ENCODE measurements around the gene ADAMTSL4.

ADAMTSL4 gene

DNA sequence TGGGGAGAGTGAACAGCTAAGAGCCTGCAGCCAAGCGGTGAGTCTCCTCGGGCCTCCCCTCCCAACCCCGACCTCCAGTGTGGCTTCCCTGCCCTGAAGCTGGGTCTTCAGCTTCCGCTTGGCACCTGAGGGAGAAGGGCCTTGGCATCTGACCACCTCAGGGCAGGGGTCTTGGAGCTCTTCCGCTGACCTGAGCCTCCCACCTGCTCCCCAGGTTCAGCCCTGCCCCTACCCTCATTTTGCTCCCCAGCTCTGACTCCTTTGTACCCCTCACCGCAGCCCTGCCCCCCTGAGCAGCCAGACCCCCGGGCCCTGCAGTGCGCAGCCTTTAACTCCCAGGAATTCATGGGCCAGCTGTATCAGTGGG lies 4.9 kb downstream of the ADAMTSL4 start:
- no peak for DNase-seq (ENCODE audit: low spot score)
- TF ChIP-seq, protein P1, sequence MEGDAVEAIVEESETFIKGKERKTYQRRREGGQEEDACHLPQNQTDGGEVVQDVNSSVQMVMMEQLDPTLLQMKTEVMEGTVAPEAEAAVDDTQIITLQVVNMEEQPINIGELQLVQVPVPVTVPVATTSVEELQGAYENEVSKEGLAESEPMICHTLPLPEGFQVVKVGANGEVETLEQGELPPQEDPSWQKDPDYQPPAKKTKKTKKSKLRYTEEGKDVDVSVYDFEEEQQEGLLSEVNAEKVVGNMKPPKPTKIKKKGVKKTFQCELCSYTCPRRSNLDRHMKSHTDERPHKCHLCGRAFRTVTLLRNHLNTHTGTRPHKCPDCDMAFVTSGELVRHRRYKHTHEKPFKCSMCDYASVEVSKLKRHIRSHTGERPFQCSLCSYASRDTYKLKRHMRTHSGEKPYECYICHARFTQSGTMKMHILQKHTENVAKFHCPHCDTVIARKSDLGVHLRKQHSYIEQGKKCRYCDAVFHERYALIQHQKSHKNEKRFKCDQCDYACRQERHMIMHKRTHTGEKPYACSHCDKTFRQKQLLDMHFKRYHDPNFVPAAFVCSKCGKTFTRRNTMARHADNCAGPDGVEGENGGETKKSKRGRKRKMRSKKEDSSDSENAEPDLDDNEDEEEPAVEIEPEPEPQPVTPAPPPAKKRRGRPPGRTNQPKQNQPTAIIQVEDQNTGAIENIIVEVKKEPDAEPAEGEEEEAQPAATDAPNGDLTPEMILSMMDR (IDR thresholded peaks at IDR 0.05; ENCODE audit: extremely low read depth, insufficient read depth, missing control alignments), result no peak
- in situ Hi-C loops (cut with MboI; ENCODE audit: low pct_unique_long_range_greater_than_20kb, low sequenced_read_pairs, unreplicated experiment), result no loop called here

DNA sequence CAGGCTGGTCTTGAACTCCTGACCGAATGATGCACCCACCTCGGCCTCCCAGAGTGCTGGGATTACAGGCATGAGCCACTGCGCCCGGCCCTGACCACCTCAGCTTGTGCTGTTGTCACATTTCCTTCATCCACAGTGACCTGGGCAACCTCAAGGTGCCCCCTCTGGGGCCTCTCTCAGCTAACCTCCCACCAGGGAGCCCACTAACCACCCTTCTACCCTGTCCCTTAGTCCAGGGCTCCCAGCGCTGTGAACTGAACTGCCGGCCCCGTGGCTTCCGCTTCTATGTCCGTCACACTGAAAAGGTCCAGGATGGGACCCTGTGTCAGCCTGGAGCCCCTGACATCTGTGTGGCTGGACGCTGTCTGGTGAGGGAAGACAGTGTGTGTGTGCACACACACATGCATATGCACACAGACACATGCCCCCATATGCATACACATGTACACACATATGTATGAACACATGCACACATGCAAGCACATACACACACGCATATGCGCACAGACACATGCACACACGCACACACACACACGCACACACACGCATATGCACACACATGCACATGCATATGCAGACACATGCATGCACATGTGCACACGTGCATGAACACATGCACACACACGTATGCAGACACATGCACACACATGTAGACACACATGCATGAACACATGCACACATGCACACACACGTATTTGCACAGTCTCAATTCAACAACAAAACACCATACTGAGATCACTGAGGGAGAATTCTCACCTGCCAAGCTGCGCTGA lies 6.2 kb downstream of the ADAMTSL4 start:
- TF ChIP-seq, protein P1 (IDR thresholded peaks at IDR 0.05; ENCODE audit: extremely low read depth, insufficient read depth, missing control alignments), result no peak
- in situ Hi-C loops (cut with MboI; ENCODE audit: low pct_unique_long_range_greater_than_20kb, low sequenced_read_pairs, unreplicated experiment), result no loop called here

GRCh38 chr1:150555971-150556865 lies 7.0 kb downstream of the ADAMTSL4 start:
- in situ Hi-C loops (cut with MboI; ENCODE audit: low pct_unique_long_range_greater_than_20kb, low sequenced_read_pairs, unreplicated experiment), result no loop called here
- TF ChIP-seq, protein P1 (IDR thresholded peaks at IDR 0.05; ENCODE audit: extremely low read depth, insufficient read depth, missing control alignments), result no peak

More for the DNA sequence above, 6.2 kb downstream of the ADAMTSL4 start:
- DNase-seq (ENCODE audit: low spot score), result no peak

GRCh38 chr1:150557065-150557600 lies 7.9 kb downstream of the ADAMTSL4 start:
- no peak for DNase-seq (ENCODE audit: low spot score)
- TF ChIP-seq, protein P1 (IDR thresholded peaks at IDR 0.05; ENCODE audit: extremely low read depth, insufficient read depth, missing control alignments), result no peak
- in situ Hi-C loops (cut with MboI; ENCODE audit: low pct_unique_long_range_greater_than_20kb, low sequenced_read_pairs, unreplicated experiment), result no loop called here

More at GRCh38 chr1:150555971-150556865, 7.0 kb downstream of the ADAMTSL4 start:
- DNase-seq (ENCODE audit: low spot score), result no peak

DNA sequence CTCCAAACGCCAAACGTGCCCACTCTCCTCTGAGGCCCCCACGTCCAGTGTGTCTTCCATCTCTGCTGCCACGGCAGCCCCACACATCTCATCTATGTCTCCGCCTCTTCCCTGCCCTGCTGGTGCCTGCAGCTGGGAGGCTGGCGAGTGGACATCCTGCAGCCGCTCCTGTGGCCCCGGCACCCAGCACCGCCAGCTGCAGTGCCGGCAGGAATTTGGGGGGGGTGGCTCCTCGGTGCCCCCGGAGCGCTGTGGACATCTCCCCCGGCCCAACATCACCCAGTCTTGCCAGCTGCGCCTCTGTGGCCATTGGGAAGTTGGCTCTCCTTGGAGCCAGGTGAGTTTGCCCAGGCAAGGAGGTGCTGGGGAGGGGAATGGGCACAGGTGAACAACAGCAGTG lies 8.6 kb downstream of the ADAMTSL4 start:
- DNase-seq (ENCODE audit: low spot score), result no peak
- TF ChIP-seq, protein P1 (IDR thresholded peaks at IDR 0.05; ENCODE audit: extremely low read depth, insufficient read depth, missing control alignments), result no peak
- in situ Hi-C loops (cut with MboI; ENCODE audit: low pct_unique_long_range_greater_than_20kb, low sequenced_read_pairs, unreplicated experiment), result no loop called here

DNA sequence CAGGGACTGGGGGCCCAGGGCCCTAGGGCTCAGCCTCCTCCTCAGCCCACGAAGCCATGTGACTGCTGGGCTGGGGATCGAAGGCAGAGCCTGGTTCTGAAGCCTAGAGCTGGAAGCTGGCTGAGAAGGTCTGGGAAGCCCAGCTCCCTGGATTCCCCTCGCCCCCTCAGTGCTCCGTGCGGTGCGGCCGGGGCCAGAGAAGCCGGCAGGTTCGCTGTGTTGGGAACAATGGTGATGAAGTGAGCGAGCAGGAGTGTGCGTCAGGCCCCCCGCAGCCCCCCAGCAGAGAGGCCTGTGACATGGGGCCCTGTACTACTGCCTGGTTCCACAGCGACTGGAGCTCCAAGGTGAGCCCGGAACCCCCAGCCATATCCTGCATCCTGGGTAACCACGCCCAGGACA lies 9.1 kb downstream of the ADAMTSL4 start:
- no peak for DNase-seq (ENCODE audit: low spot score)
- in situ Hi-C loops (cut with MboI; ENCODE audit: low pct_unique_long_range_greater_than_20kb, low sequenced_read_pairs, unreplicated experiment), result no loop called here
- TF ChIP-seq, protein P1 (IDR thresholded peaks at IDR 0.05; ENCODE audit: extremely low read depth, insufficient read depth, missing control alignments), result no peak

All from GM13977 (cell line).